Measurements from ENCODE around the gene PADI3. TPM values are rescaled to one million over a fixed set of nuclear protein-coding genes. Genes with fewer than 3 reads are reported as not detected.

Gene PADI3
- polyA plus RNA-seq, 4 donors = 0.01 to 0.04 TPM; not detected in 2

- no peak overlapping the region for H3K4me3 ChIP-seq (ENCODE audit: low read depth in 1 of 3, low read length in 3 of 3)
- peaks cover 0 to 20% of the 10 kb centered on the region in 2 donors for H3K9me3 ChIP-seq (ENCODE audit: control insufficient read depth in 2 of 2, insufficient read depth in 1 of 2, low read depth in 1 of 2, low read length in 1 of 2)
- H3K27ac ChIP-seq (ENCODE audit: low read depth in 1 of 3, low read length in 2 of 3) = no peak overlapping the region
- no peaks in the 10 kb centered on the region for H3K4me1 ChIP-seq (ENCODE audit: control insufficient read depth in 3 of 3, insufficient read depth in 2 of 3, low read depth in 1 of 3, low read length in 2 of 3)
- H3K36me3 ChIP-seq (ENCODE audit: control insufficient read depth in 3 of 3, insufficient read depth in 2 of 3, low read depth in 1 of 3, low read length in 3 of 3) = no peaks in the 10 kb centered on the region
- H3K27me3 ChIP-seq (ENCODE audit: control insufficient read depth in 3 of 3, insufficient read depth in 3 of 3, low read length in 3 of 3) = no peaks in the 10 kb centered on the region
- DNase-seq (no peak), FAIRE-seq (no peak)
- 76 to 83% (median 82%) methylated on average over 5 of the region's 5 CpGs for WGBS, 3 donors
Measured at GRCh38 chr1:17301767-17302166, 52.9 kb downstream of the PADI3 start.

- Histone ChIP-seq H3K4me3 (ENCODE audit: low read depth in 1 of 3, low read length in 3 of 3) (no peak overlapping the region), H3K4me1 (ENCODE audit: control insufficient read depth in 3 of 3, insufficient read depth in 2 of 3, low read depth in 1 of 3, low read length in 2 of 3) (no peaks in the 10 kb centered on the region), H3K27ac (ENCODE audit: low read depth in 1 of 3, low read length in 2 of 3) (no peak overlapping the region), H3K27me3 (ENCODE audit: control insufficient read depth in 3 of 3, insufficient read depth in 3 of 3, low read length in 3 of 3) (peaks cover 0 to 5% (median 2%) of the 10 kb centered on the region in 3 donors), H3K36me3 (ENCODE audit: control insufficient read depth in 3 of 3, insufficient read depth in 2 of 3, low read depth in 1 of 3, low read length in 3 of 3) (no peaks in the 10 kb centered on the region), H3K9me3 (ENCODE audit: control insufficient read depth in 2 of 2, insufficient read depth in 1 of 2, low read depth in 1 of 2, low read length in 1 of 2) (peaks cover 0 to 20% of the 10 kb centered on the region in 2 donors)
- DNase-seq (no peak), FAIRE-seq (no peak)
- 34 to 43% (median 37%) methylated on average over 6 of the region's 6 CpGs for WGBS, 3 donors
Measured at GRCh38 chr1:17304151-17304825, 55.4 kb downstream of the PADI3 start.

DNA sequence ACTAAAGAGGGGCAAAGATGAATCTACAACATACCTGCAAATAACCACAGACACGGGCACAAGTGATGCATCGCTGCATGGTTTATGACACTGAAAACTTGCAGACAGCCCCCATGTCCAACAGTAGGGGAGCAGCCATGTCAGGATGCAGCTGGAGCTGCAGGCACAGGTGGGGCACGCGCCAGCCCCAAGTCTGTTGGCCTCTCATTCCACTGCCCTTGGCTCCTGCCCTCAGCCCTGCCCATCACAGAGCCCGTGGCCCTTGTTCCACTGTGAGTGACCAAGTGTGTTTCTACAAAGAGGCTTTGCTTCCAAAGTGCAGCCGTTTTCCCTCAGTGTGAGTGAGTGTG is 55.9 kb downstream of the PADI3 start:
- FAIRE-seq (no peak), DNase-seq (no peak)
- Histone ChIP-seq H3K27ac (ENCODE audit: low read depth in 1 of 3, low read length in 2 of 3) (no peak overlapping the region), H3K9me3 (ENCODE audit: control insufficient read depth in 2 of 2, insufficient read depth in 1 of 2, low read depth in 1 of 2, low read length in 1 of 2) (peaks cover 0 to 20% of the 10 kb centered on the region in 2 donors), H3K4me3 (ENCODE audit: low read depth in 1 of 3, low read length in 3 of 3) (no peak overlapping the region), H3K36me3 (ENCODE audit: control insufficient read depth in 3 of 3, insufficient read depth in 2 of 3, low read depth in 1 of 3, low read length in 3 of 3) (no peaks in the 10 kb centered on the region), H3K4me1 (ENCODE audit: control insufficient read depth in 3 of 3, insufficient read depth in 2 of 3, low read depth in 1 of 3, low read length in 2 of 3) (no peaks in the 10 kb centered on the region), H3K27me3 (ENCODE audit: control insufficient read depth in 3 of 3, insufficient read depth in 3 of 3, low read length in 3 of 3) (peaks cover 0 to 5% (median 2%) of the 10 kb centered on the region in 3 donors)
- WGBS, 3 donors = 40 to 57% (median 49%) methylated on average over 6 of the region's 6 CpGs

GRCh38 chr1:17305576-17306095 is 56.7 kb downstream of the PADI3 start:
- H3K27me3 ChIP-seq (ENCODE audit: control insufficient read depth in 3 of 3, insufficient read depth in 3 of 3, low read length in 3 of 3) = peaks cover 0 to 5% (median 2%) of the 10 kb centered on the region in 3 donors
- H3K36me3 ChIP-seq (ENCODE audit: control insufficient read depth in 3 of 3, insufficient read depth in 2 of 3, low read depth in 1 of 3, low read length in 3 of 3) = no peaks in the 10 kb centered on the region
- peaks cover 0 to 20% of the 10 kb centered on the region in 2 donors for H3K9me3 ChIP-seq (ENCODE audit: control insufficient read depth in 2 of 2, insufficient read depth in 1 of 2, low read depth in 1 of 2, low read length in 1 of 2)
- H3K4me3 ChIP-seq (ENCODE audit: low read depth in 1 of 3, low read length in 3 of 3) = no peak overlapping the region
- DNase-seq = no peak
- WGBS, 3 donors = 68 to 71% (median 70%) methylated on average over 13 to 14 of the region's 14 CpGs
- no peak for FAIRE-seq
- H3K27ac ChIP-seq (ENCODE audit: low read depth in 1 of 3, low read length in 2 of 3) = no peak overlapping the region
- H3K4me1 ChIP-seq (ENCODE audit: control insufficient read depth in 3 of 3, insufficient read depth in 2 of 3, low read depth in 1 of 3, low read length in 2 of 3) = no peaks in the 10 kb centered on the region

DNA sequence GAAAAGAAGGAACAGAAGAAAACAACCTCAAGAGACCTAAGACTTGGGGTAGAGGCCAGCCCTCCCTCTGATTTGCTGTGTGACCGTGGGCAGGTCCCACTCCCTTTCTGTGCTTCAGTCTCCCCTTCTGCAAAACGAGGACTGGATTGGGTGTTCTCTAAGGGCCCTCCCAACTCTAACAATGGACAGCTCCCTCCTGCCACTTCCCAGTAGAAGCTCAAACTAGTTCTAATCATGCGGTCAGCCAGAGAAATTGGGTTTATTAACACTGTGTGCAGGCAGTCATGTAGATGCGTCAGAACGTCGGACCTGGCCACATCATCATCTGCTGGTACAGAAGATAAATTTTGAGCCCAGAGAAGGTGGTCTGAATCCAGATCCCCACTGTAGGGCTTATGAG is 57.5 kb downstream of the PADI3 start:
- H3K27ac ChIP-seq (ENCODE audit: low read depth in 1 of 3, low read length in 2 of 3) = no peak overlapping the region
- no peaks in the 10 kb centered on the region for H3K36me3 ChIP-seq (ENCODE audit: control insufficient read depth in 3 of 3, insufficient read depth in 2 of 3, low read depth in 1 of 3, low read length in 3 of 3)
- WGBS, 3 donors = 65 to 72% (median 68%) methylated on average over 6 of the region's 6 CpGs
- H3K4me1 ChIP-seq (ENCODE audit: control insufficient read depth in 3 of 3, insufficient read depth in 2 of 3, low read depth in 1 of 3, low read length in 2 of 3) = no peaks in the 10 kb centered on the region
- H3K9me3 ChIP-seq (ENCODE audit: control insufficient read depth in 2 of 2, insufficient read depth in 1 of 2, low read depth in 1 of 2, low read length in 1 of 2) = peaks cover 0 to 14% of the 10 kb centered on the region in 2 donors
- no peak for FAIRE-seq
- H3K27me3 ChIP-seq (ENCODE audit: control insufficient read depth in 3 of 3, insufficient read depth in 3 of 3, low read length in 3 of 3) = peaks cover 0 to 5% (median 2%) of the 10 kb centered on the region in 3 donors
- no peak for DNase-seq
- no peak overlapping the region for H3K4me3 ChIP-seq (ENCODE audit: low read depth in 1 of 3, low read length in 3 of 3)

DNA sequence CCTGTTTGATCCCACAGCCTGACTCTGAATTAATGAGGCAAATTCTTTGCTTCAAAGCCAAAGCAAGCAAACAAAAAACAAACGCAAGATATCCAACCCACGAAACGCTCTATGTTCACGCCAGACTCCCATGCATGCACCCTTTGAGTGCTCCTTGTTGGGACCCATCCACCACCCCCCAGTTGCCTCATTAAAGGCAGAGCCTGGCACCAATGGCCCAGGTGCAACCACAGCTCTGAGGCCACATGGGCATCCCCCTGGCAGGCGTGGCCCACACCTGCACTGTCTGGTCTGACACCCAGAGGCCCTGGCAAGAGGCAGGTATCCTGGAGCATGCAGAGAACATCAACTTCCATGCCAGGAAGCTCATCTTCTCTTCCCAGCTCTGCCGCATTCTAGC is 58.0 kb downstream of the PADI3 start:
- Histone ChIP-seq H3K36me3 (ENCODE audit: control insufficient read depth in 3 of 3, insufficient read depth in 2 of 3, low read depth in 1 of 3, low read length in 3 of 3) (no peaks in the 10 kb centered on the region), H3K9me3 (ENCODE audit: control insufficient read depth in 2 of 2, insufficient read depth in 1 of 2, low read depth in 1 of 2, low read length in 1 of 2) (peaks cover 0 to 10% of the 10 kb centered on the region in 2 donors), H3K4me1 (ENCODE audit: control insufficient read depth in 3 of 3, insufficient read depth in 2 of 3, low read depth in 1 of 3, low read length in 2 of 3) (no peaks in the 10 kb centered on the region), H3K4me3 (ENCODE audit: low read depth in 1 of 3, low read length in 3 of 3) (no peak overlapping the region), H3K27ac (ENCODE audit: low read depth in 1 of 3, low read length in 2 of 3) (no peak overlapping the region), H3K27me3 (ENCODE audit: control insufficient read depth in 3 of 3, insufficient read depth in 3 of 3, low read length in 3 of 3) (peaks cover 0 to 5% (median 2%) of the 10 kb centered on the region in 3 donors)
- WGBS, 3 donors = 22 to 45% (median 28%) methylated on average over 6 of the region's 6 CpGs
- DNase-seq = no peak
- no peak for FAIRE-seq

DNA sequence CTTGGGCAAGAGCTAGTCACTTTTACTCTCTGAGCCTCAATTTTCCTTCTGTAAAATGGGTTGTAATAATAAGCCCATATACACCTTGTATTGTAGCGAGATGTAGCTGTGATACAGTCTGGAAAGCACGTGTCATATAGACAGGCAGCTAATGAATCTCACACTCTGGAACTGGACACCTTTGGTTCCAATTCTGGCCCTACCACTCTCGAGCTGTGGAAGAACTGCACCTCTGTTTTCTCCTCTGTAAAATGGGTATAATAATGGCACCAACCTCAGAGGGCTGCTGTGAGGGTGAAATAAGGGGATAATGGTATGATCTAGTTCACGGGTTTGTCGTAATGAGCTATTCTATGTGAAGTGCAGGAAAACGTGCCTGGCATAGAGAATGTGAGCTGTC is 58.4 kb downstream of the PADI3 start:
- no peak for FAIRE-seq
- WGBS, 3 donors = 64 to 79% (median 74%) methylated on average over 6 of the region's 6 CpGs

GRCh38 chr1:17307946-17308345 is 59.0 kb downstream of the PADI3 start, which contains the start of gene PADI4:
TSS of gene PADI4 (plus strand) at chr1:17308197. CDS start at chr1:17308223, 26 bp downstream.
- Histone ChIP-seq H3K27ac (ENCODE audit: low read depth in 1 of 3, low read length in 2 of 3) (no peak within 1 kb of the TSS), H3K4me3 (ENCODE audit: low read depth in 1 of 3, low read length in 3 of 3) (no peak within 1 kb of the TSS), H3K4me1 (ENCODE audit: control insufficient read depth in 3 of 3, insufficient read depth in 2 of 3, low read depth in 1 of 3, low read length in 2 of 3) (no peaks in the 10 kb centered on the region), H3K36me3 (ENCODE audit: control insufficient read depth in 3 of 3, insufficient read depth in 2 of 3, low read depth in 1 of 3, low read length in 3 of 3) (no peaks in the 10 kb centered on the region), H3K9me3 (ENCODE audit: control insufficient read depth in 2 of 2, insufficient read depth in 1 of 2, low read depth in 1 of 2, low read length in 1 of 2) (peaks cover 0 to 4% of the 10 kb centered on the region in 2 donors), H3K27me3 (ENCODE audit: control insufficient read depth in 3 of 3, insufficient read depth in 3 of 3, low read length in 3 of 3) (peaks cover 0 to 5% (median 2%) of the 10 kb centered on the region in 3 donors)
- 45 to 54% (median 54%) methylated on average over 7 to 8 of the region's 8 CpGs for WGBS, 3 donors
- DNase-seq = no peak
- FAIRE-seq = no peak

More for the DNA sequence above, 58.4 kb downstream of the PADI3 start:
- H3K36me3 ChIP-seq (ENCODE audit: control insufficient read depth in 3 of 3, insufficient read depth in 2 of 3, low read depth in 1 of 3, low read length in 3 of 3) = no peaks in the 10 kb centered on the region
- no peak overlapping the region for H3K27ac ChIP-seq (ENCODE audit: low read depth in 1 of 3, low read length in 2 of 3)
- no peaks in the 10 kb centered on the region for H3K4me1 ChIP-seq (ENCODE audit: control insufficient read depth in 3 of 3, insufficient read depth in 2 of 3, low read depth in 1 of 3, low read length in 2 of 3)
- no peak overlapping the region for H3K4me3 ChIP-seq (ENCODE audit: low read depth in 1 of 3, low read length in 3 of 3)
- peaks cover 0 to 8% of the 10 kb centered on the region in 2 donors for H3K9me3 ChIP-seq (ENCODE audit: control insufficient read depth in 2 of 2, insufficient read depth in 1 of 2, low read depth in 1 of 2, low read length in 1 of 2)
- peaks cover 0 to 5% (median 2%) of the 10 kb centered on the region in 3 donors for H3K27me3 ChIP-seq (ENCODE audit: control insufficient read depth in 3 of 3, insufficient read depth in 3 of 3, low read length in 3 of 3)
- DNase-seq = no peak
